Neural cell (in vitro differentiated cells): ENCODE measurements around the gene MBTD1. TPM values are rescaled to one million over a fixed set of nuclear protein-coding genes. Genes with fewer than 3 reads are reported as not detected.

Source experiments
- H2AFZ ChIP-seq: fragments of 200-600, 300-800 bp; sonication (generic), shearing (Covaris generic); 2 replicates; pipeline ENCODE4 v1.6.0; 2014; ENCODE audit warnings: low read depth, mild to moderate bottlenecking, antibody characterized with exemption, low read length, moderate library complexity
- H3F3A ChIP-seq: fragments of 200-600 bp; shearing (Covaris generic); 2 replicates; pipeline ENCODE4 v1.6.1; 2016; ENCODE audit warnings: mild to moderate bottlenecking, moderate library complexity, mixed read lengths, antibody characterized with exemption, low read length; ENCODE audit not compliant: insufficient read depth, poor library complexity, severe bottlenecking
- H3K27ac ChIP-seq: fragments of 200-600, 300-800 bp; sonication (generic), shearing (Covaris generic); 2 replicates; pipeline ENCODE4 v1.5.1; 2014; ENCODE audit warnings: mild to moderate bottlenecking, low read length, moderate library complexity
- H3K27me3 ChIP-seq: fragments of 300-800, 200-600 bp; sonication (generic), shearing (Covaris generic); 2 replicates; pipeline ENCODE4 v1.6.0; 2014; ENCODE audit warnings: mild to moderate bottlenecking, low read depth, low read length, moderate library complexity; ENCODE audit not compliant: insufficient read depth
- H3K36me3 ChIP-seq: fragments of 300-800, 200-600 bp; sonication (generic), shearing (Covaris generic); 2 replicates; pipeline ENCODE4 v1.5.1; 2014; ENCODE audit warnings: mild to moderate bottlenecking, antibody characterized with exemption, low read length, moderate library complexity; ENCODE audit not compliant: insufficient read depth
- H3K4me2 ChIP-seq: fragments of 300-800, 200-600 bp; sonication (generic), shearing (Covaris generic); 2 replicates; pipeline ENCODE4 v1.6.0; 2014; ENCODE audit warnings: mild to moderate bottlenecking, low read length
- H3K4me3 ChIP-seq: fragments of 300-800, 200-600 bp; sonication (generic), shearing (Covaris generic); 2 replicates; pipeline ENCODE4 v1.5.1; 2014; ENCODE audit warnings: mild to moderate bottlenecking, low read length, moderate library complexity
- H3K79me2 ChIP-seq: fragments of 200-600 bp; shearing (Covaris generic); replicated peaks from 2 replicates; pipeline ENCODE4 v1.6.0; 2014; ENCODE audit warnings: mild to moderate bottlenecking, low read length, moderate library complexity; ENCODE audit not compliant: insufficient read depth
- H3K9ac ChIP-seq: fragments of 300-800, 200-600 bp; sonication (generic), shearing (Covaris generic); 2 replicates; pipeline ENCODE4 v1.6.1; 2016; ENCODE audit warnings: mild to moderate bottlenecking, low read length, mixed read lengths
- H3K9me2 ChIP-seq: fragments of 200-600 bp; shearing (Covaris generic); 2 replicates; pipeline ENCODE4 v1.6.1; 2016; ENCODE audit warnings: mild to moderate bottlenecking, low read length, mixed read lengths; ENCODE audit not compliant: insufficient read depth
- H3K9me3 ChIP-seq: fragments of 200-600, 300-800 bp; sonication (generic), shearing (Covaris generic); 2 replicates; pipeline ENCODE4 v1.6.1; 2016; ENCODE audit warnings: mild to moderate bottlenecking, mixed run types, low read length, moderate library complexity, mixed read lengths
- H4K20me1 ChIP-seq: fragments of 200-600 bp; shearing (Covaris generic); 2 replicates; pipeline ENCODE4 v1.6.1; 2016; ENCODE audit warnings: mild to moderate bottlenecking, mixed run types; ENCODE audit not compliant: insufficient read depth
- EP300 ChIP-seq: fragments of 450-650 bp; conservative IDR thresholded peaks from 2 replicates; pipeline ENCODE4 v1.6.1; 2014; ENCODE audit warnings: antibody characterized with exemption, mild to moderate bottlenecking, moderate library complexity; ENCODE audit not compliant: poor library complexity, severe bottlenecking
- EZH2 ChIP-seq: fragments of 200-600, 300-800 bp; shearing (Covaris generic), sonication (generic); IDR thresholded peaks from 2 replicates; pipeline ENCODE4 v1.6.1; 2014; ENCODE audit warnings: antibody characterized with exemption, low read length, borderline replicate concordance, mild to moderate bottlenecking; ENCODE audit not compliant: insufficient read depth, poor library complexity, severe bottlenecking
- MXI1 ChIP-seq: fragments of 450-650 bp; conservative IDR thresholded peaks from 2 replicates; pipeline ENCODE4 v1.6.1; 2014; ENCODE audit warnings: antibody characterized with exemption, mild to moderate bottlenecking; ENCODE audit not compliant: poor library complexity, severe bottlenecking
- POLR2AphosphoS5 ChIP-seq: IDR thresholded peaks from 2 replicates; pipeline ENCODE4 v1.6.1; 2012
- RAD21 ChIP-seq: fragments of 450-650 bp; conservative IDR thresholded peaks from 2 replicates; pipeline ENCODE4 v1.6.1; 2014; ENCODE audit warnings: antibody characterized with exemption, mild to moderate bottlenecking, moderate library complexity
- REST ChIP-seq: IDR thresholded peaks from 2 replicates; pipeline ENCODE4 v1.6.1; 2012; ENCODE audit warnings: borderline replicate concordance
- SMC3 ChIP-seq: fragments of 450-650 bp; conservative IDR thresholded peaks from 2 replicates; pipeline ENCODE4 v1.6.1; 2014; ENCODE audit warnings: antibody characterized with exemption, mild to moderate bottlenecking, moderate library complexity; ENCODE audit not compliant: poor library complexity
- TAF1 ChIP-seq: IDR thresholded peaks from 2 replicates; pipeline ENCODE4 v1.6.1; 2012; ENCODE audit warnings: low read depth
- polyA plus RNA-seq: library from polyadenylated mRNA; depleted of rRNA; stranded (reverse); fragments of >200 nt; gene quantifications from 2 replicates; pipeline ENCODE4 v1.2.3, GENCODE V29; 2014
- TF ChIP-seq, protein P1 (sequence below): fragments of 450-650 bp; IDR thresholded peaks from 2 replicates; pipeline ENCODE4 v1.5.1; 2014; ENCODE audit warnings: antibody characterized with exemption, mild to moderate bottlenecking, moderate library complexity; ENCODE audit not compliant: poor library complexity, severe bottlenecking

Gene MBTD1
- polyA plus RNA-seq, 1 donor from 2014 or later: 70.0 TPM

- Histone ChIP-seq H3K27ac (no peak overlapping the region), H3K9ac (no peak overlapping the region), H3F3A (no peaks in the 10 kb centered on the region), H2AFZ (no peak overlapping the region), H3K4me2 (no peak overlapping the region), H3K79me2 (no peaks in the 10 kb centered on the region), H3K9me3 (no peaks in the 10 kb centered on the region), H3K4me3 (no peak overlapping the region), H3K27me3 (no peaks in the 10 kb centered on the region), H4K20me1 (no peaks in the 10 kb centered on the region), H3K36me3 (peaks cover 17% of the 10 kb centered on the region), H3K9me2 (no peaks in the 10 kb centered on the region)
- no peak for TF ChIP-seq REST
- no peak for TF ChIP-seq EZH2
- no peak for TF ChIP-seq TAF1
- TF ChIP-seq SMC3: no peak
- no peak for TF ChIP-seq EP300
- TF ChIP-seq RAD21: no peak
- no peak for TF ChIP-seq MXI1
- TF ChIP-seq, protein P1, sequence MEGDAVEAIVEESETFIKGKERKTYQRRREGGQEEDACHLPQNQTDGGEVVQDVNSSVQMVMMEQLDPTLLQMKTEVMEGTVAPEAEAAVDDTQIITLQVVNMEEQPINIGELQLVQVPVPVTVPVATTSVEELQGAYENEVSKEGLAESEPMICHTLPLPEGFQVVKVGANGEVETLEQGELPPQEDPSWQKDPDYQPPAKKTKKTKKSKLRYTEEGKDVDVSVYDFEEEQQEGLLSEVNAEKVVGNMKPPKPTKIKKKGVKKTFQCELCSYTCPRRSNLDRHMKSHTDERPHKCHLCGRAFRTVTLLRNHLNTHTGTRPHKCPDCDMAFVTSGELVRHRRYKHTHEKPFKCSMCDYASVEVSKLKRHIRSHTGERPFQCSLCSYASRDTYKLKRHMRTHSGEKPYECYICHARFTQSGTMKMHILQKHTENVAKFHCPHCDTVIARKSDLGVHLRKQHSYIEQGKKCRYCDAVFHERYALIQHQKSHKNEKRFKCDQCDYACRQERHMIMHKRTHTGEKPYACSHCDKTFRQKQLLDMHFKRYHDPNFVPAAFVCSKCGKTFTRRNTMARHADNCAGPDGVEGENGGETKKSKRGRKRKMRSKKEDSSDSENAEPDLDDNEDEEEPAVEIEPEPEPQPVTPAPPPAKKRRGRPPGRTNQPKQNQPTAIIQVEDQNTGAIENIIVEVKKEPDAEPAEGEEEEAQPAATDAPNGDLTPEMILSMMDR: no peak
- TF ChIP-seq POLR2AphosphoS5: no peak
Observed at GRCh38 chr17:51217946-51218345, 41.9 kb downstream of the MBTD1 start.

- H2AFZ ChIP-seq: no peak overlapping the region
- H3K27me3 ChIP-seq: no peaks in the 10 kb centered on the region
- no peaks in the 10 kb centered on the region for H3K9me2 ChIP-seq
- TF ChIP-seq EZH2 (no peak), SMC3 (no peak), TAF1 (no peak), MXI1 (no peak), RAD21 (no peak), REST (no peak)
- TF ChIP-seq, protein P1: no peak
- no peak overlapping the region for H3K4me2 ChIP-seq
- H3K36me3 ChIP-seq: peaks cover 17% of the 10 kb centered on the region
- H3K9ac ChIP-seq: no peak overlapping the region
- no peak overlapping the region for H3K27ac ChIP-seq
- no peaks in the 10 kb centered on the region for H3K9me3 ChIP-seq
- no peaks in the 10 kb centered on the region for H3K79me2 ChIP-seq
- H4K20me1 ChIP-seq: no peaks in the 10 kb centered on the region
- H3F3A ChIP-seq: no peaks in the 10 kb centered on the region
- H3K4me3 ChIP-seq: no peak overlapping the region
Observed at GRCh38 chr17:51214920-51215319, 44.9 kb downstream of the MBTD1 start.
